GM21786 (cell line): Measurements from ENCODE around the gene DAW1.
A peak's percentile ranks its signal among the peaks of the same experiment; 100 is the strongest.
"Not testable (repeated sequence)": the region's sequence is repeated elsewhere in the genome, so short reads cannot be mapped to it uniquely, and the experiment has no call there.

Experiments
- ATAC-seq: cut with Tn5 transposase; IDR thresholded peaks from one replicate; pipeline ENCODE4 v1.9.1; 2021; ENCODE audit not compliant: unreplicated experiment

DAW1 gene, protein sequence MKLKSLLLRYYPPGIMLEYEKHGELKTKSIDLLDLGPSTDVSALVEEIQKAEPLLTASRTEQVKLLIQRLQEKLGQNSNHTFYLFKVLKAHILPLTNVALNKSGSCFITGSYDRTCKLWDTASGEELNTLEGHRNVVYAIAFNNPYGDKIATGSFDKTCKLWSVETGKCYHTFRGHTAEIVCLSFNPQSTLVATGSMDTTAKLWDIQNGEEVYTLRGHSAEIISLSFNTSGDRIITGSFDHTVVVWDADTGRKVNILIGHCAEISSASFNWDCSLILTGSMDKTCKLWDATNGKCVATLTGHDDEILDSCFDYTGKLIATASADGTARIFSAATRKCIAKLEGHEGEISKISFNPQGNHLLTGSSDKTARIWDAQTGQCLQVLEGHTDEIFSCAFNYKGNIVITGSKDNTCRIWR

DNA sequence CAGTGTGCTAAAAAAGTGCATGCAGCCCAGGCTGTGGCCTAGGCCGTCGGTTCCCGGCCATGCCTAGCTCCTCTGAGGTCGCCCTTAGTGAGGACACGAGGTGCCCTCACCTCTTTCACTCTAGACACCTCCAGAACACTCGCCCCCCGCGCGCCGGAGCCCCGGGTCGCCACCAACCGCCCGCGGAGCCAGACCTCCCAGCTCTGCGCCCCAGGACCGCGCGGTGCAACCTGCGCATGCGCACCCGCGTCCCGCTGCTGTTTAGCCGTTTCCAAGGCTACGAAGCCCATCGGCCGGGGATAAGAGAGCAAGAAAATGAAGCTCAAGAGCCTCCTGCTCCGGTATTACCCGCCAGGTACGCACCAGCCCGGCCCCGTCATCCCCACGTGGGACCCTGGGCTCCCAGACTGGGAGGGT lies at the start of gene DAW1:
DAW1 (plus strand) TSS at position 257 of the 417 bp plus-strand sequence; CDS start at position 316, 59 bp downstream.
- ATAC-seq = peak; percentile 74

DNA sequence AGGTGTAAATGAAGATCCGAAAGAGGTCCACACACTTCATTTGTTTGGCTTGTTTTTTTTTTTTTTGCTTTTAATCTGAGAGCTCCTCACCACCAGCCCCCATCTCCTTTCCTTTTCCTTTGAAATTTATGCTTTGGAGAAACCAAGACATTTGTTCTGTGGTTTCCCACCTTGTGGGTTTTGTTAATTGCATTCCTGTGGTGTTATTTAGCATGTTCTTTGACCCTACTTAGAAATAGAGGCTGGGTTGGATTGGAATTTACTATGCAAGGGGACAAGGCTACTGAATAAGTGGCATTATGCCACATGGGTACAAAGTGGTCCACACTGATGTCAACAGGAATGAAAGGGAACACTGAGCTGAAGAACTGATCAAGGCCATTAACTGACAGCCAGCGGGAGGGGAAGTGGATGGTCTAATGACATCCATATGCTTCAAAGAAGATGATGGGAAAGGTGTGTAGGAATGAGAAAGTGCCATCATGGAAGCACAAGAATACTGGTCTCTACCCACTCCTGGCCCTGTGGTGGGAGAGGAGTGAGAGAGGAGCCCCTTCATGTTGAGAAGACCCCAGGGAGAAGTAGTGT lies 48.9 kb upstream of the DAW1 start:
- no peak for ATAC-seq

DNA sequence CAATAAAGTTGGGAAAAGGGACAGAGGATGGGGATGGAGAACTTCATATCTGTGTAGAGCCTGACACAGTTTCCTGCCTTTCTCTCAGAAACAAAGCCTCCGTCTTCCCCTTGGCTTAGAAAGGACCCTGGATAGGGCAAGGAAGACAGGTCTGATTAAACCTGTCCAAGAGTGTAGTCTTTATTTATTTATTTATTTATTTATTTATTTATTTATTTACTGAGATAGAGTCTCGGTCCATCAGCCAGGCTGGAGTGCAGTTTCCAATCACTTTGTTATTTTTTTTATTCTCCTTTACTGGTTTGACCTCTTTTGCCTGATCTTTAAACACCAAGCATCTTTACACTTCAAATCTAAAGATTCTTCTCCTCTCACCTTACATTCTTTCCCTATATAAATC lies 47.5 kb upstream of the DAW1 start:
- ATAC-seq = no peak

GRCh38 chr2:227824711-227825110 lies 46.7 kb upstream of the DAW1 start:
- ATAC-seq = no peak

GRCh38 chr2:227826019-227826521 lies 45.4 kb upstream of the DAW1 start:
- no peak for ATAC-seq

DNA sequence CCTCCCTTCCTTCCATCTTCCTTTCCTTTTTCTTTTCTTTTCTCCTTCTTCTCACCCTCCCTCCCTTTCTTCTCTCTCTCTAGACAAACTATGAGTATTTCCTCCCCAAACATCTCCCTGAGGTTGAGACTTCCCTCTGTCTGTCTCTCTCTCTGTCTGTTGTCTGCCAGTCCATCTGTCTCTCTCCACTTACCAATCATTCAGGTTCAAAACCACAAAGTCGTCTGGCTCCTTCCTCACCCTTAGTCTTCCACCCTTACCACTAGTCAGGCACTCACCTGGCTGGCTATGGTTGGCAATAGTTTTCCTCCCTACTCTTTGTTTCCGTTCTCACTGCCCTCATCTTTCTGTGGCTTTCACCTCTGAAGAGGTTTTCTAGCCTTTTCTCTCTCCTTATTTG lies 44.9 kb upstream of the DAW1 start:
- no peak for ATAC-seq

DNA sequence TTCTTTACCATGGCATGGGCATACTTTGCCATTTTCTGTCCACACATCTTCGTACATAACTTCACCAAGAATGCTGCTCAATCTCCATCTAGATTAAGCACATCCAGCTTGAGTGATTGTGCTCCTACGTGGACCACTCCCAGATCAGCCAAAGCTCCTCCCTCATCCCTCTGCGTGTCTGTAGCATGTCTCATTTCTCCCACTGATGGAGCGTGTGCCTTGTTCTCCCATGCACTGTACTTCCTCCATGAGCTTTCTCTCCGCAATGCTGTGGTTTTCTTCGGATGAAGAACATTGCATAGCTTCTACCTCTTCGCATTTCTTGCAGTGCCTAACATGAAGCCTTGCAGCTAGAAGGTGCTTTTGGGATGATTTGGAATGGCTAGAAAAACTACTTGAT lies 44.3 kb upstream of the DAW1 start:
- ATAC-seq = no peak

- no peak for ATAC-seq
These were observed 42.9 kb upstream of the DAW1 start for GRCh38 chr2:227828477-227828912.

GRCh38 chr2:227829337-227829736 lies 42.1 kb upstream of the DAW1 start:
- peak; percentile 48 for ATAC-seq

GRCh38 chr2:227834423-227834822 lies 37.0 kb upstream of the DAW1 start:
- ATAC-seq = no peak

DNA sequence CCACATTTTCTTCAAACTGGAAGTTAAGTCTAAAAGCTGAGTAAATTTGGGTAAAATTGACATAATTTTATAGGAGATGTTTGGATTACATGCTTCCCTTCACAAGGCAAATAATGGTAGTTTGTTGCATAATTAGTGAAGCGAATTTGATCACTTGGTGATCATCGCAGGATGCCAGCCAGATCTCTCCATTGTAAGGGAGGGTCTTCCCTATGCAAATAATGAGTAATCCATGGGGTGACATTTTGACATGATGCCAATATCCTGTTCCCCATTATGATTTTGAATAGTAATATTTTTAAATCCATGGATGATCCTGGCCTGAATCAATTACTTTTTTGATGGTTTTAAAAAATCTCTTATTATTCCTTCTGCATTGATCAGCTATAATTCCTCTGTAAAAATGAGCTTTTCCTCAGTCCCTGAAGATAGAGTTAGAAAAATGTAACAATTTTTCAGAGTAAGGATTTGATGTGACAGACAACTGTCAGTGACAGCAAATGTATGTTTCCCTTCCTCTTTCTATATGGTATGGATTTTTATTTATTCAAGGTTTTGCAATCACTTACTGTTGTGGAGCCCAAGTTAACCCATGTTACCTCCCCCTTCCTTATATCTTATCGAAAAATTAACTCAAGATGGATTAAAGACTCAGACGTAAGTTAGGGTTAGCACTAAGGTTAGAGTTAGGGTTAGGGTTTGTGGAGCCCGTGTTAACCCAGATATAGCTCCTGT lies 36.3 kb upstream of the DAW1 start:
- ATAC-seq = no peak

- ATAC-seq = not testable (repeated sequence)
These were observed 31.9 kb upstream of the DAW1 start for GRCh38 chr2:227839339-227840129.

DNA sequence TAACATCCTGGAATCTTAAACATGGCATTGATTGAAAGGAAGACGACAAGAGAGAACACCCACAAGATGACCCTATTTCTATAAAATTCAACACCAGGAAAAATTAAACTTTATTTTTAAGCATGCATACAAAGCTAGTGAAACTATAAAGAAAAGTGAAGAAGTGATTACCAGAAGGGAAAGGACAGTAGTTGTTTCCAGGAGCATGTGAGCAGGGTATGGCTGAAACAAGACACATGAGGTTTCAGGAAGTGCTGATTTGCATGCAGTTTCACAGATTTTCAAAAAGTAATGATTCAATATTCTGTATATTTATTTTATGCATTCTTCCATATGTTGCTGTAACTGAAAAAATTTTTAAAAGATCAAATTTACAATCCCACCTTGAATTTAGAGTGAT lies 24.6 kb upstream of the DAW1 start:
- ATAC-seq = peak; percentile 52

GRCh38 chr2:227848146-227848545 lies 23.3 kb upstream of the DAW1 start:
- ATAC-seq = no peak

DNA sequence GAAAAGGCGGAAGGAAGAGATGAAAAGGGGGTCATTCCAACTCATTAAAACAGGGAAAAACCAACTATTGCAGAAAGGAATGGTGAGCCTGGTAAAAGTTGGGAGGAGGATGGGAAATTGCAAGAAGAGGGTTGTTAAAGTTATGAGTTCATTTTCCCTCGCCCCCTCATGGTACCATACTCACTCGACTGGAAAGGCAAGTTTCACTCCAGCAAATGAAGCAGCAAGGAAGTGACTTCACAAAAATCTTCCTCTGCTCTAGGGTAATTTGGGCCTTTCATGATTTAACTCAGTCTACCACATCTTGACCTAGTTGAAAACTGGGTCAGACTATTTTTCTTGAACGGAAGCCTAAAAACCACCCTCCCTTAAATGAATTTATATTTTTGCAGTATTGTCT lies 22.8 kb upstream of the DAW1 start:
- peak; percentile 63 for ATAC-seq

DNA sequence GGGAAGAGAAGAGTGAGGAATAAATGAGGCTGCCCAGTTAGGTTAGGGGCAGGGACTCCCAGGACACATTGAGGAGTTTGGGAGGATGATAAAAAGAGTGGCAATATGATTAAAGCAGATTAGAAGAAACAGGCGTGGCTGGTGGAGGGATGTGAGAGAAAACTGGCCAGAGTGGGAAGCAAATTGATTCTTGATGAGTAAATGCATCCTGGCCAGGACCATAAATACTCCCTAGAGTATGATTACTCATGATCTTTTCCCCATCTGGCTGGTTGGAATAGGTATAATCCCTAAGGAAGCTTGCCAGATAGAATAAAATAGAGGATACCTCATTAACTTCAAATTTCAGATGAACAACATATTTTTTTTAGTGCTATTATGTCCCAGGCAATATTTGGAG lies 21.5 kb upstream of the DAW1 start:
- ATAC-seq = no peak

- ATAC-seq = no peak
These were observed 18.2 kb upstream of the DAW1 start for GRCh38 chr2:227853204-227853629.

GRCh38 chr2:227853765-227854271 lies 17.6 kb upstream of the DAW1 start:
- no peak for ATAC-seq

DNA sequence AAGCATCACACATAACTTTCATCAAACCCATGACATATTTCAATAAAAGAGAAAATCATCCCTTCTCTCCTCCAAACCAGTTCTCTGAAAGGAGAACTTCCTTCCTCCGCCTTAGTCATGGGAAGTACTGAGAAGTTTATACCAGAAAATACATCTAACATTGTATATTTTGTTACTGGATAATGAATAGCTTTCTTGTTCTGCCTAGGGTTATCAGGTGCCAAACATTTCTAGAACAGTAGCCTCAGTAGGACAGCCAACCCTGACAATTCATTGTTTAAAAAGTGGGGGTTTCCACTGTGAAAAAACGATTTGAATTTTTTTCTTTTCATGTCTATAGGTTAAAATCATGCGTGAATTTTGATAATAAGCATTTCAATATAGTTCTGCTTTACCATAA lies 16.0 kb upstream of the DAW1 start:
- no peak for ATAC-seq

DNA sequence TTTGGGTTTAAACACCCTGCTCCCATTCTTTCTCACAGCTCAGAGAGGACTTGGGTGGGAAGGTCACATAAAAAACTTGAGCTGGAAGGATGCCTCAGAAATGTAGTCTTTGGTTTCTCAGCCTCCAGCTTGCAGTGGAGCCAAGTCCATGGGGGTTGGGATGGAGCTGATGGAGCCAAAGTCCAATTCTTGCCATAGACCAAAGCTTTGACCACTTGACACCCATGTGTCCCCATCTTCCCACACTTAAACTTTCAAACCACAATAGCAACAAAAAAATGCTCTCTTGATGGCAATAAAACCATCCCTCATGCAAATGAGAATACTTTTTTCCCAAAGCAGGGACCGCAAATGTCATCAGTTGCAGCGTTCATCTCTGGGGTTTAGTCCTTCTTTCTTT lies 14.7 kb upstream of the DAW1 start:
- ATAC-seq = no peak

- no peak for ATAC-seq
These were observed 11.2 kb upstream of the DAW1 start for GRCh38 chr2:227860221-227860641.
